OCI-M1 (cell line): ENCODE measurements around the gene CCDC170.

Experiments used
- DNase-seq: peaks from one replicate; lab custom pipeline; 2025; lab: John Stamatoyannopoulos, UW

CCDC170 gene

DNA sequence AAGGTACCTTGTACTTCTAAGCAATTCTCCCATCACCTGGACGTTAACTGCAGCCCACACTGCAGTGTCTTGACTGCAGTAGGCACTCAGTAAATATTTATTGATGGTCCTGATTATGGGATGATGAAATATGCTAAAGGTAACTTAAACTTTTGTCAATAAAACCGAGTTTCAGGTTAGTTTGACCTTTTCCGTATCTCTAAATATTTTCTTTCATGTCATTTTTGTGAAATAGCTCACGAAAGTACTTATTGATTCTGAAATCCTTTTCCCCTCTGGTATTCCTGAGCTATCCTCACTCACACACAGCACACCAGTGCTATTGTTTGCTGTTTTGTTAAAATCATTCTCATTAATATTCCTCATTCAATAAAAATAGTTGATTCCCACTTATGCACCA is 164.3 kb downstream of the CCDC170 start:
- no peak for DNase-seq

DNA sequence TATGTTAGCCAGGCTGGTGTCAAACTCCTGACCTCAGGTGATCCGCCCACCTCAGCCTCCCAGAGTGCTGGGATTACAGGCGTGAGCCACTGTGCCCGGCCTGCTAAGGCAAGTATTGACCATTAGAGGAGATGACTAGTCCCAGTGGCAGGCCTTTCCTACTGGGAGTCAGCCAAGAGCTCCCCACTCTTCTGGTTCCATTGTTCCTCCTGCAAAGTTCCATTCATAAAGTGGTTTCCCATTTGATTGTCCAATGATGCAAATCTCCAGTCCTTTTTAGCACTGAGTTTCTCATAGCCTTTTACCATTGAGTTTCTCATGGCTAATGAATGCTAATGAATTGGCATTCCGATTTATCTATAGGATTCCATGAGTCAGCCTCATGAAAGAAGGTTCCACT is 165.4 kb downstream of the CCDC170 start:
- DNase-seq, result no peak

DNA sequence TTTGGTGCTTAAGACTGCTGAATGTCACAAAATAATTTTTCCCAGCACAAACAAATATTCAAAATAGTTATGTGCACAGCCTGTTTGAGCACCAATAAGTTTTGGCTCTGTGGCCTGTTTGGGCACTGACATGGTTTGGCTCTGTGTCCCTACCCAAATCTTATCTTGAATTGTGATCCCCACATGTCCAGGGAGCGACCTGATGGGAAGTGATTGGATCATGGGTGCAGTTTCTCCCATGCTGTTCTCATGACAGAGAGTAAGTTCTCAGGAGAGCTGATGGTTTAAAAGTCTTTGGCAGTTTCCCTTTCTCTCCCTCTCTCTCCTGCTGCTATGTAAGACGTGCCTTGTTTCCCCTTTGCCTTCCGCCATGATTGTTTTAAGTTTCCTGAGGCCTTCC is 167.7 kb downstream of the CCDC170 start:
- DNase-seq, result no peak

DNA sequence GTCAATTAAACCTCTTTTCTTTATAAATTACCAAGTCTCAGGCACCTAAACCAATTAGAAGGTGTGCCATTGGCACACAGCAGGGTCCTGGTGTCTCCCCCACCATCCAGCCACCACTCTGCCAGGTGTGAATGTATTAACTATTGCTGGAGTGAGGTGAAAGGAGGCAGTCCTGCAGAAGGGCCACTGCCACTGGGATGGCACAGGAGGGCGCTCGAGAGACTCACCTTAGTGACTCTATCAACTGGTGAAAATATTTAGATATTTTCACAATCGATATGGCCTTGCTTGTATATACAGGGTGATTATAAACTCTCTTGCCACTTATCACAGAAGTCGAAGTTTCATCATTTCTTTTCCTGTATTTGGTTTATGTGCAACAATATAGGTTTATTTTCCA is 168.1 kb downstream of the CCDC170 start:
- peak; percentile 5 for DNase-seq

DNA sequence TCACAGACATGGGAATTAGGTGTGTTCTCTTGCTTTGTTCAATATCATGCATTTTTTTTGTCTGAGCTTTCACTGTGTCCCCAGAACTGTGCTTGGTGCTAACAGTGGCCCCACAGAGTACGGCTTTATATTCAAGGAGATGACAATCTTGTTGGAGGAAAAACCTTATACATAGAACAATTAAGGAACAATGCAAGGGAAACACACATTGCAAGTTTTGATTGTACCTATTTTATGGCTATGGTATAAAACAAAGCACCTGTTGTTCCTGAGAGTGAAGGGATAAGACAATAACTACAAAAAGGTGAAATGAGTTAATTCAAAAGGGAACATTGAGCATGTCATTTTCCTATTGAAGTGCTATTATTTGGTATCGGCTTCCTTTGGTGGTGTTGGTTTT is 169.7 kb downstream of the CCDC170 start:
- DNase-seq, result no peak

DNA sequence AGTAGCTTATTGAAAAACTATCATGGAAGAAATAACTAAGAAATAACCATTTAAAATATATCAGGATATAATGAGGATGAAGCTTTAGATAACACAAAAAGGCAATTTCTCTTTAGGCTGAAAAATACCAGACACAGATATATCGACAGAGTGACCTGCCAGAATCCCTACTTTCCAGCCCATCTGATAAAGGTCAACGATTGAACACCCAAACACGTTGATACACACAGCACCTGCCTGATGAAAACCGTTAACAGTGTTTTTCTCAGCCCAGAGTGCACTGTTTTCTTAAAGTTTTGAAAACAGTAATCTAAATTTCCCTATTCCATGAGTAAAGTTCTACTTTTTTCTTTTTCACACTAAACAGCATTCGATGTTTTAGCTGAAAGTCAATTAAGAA is 170.6 kb downstream of the CCDC170 start:
- DNase-seq, result no peak

DNA sequence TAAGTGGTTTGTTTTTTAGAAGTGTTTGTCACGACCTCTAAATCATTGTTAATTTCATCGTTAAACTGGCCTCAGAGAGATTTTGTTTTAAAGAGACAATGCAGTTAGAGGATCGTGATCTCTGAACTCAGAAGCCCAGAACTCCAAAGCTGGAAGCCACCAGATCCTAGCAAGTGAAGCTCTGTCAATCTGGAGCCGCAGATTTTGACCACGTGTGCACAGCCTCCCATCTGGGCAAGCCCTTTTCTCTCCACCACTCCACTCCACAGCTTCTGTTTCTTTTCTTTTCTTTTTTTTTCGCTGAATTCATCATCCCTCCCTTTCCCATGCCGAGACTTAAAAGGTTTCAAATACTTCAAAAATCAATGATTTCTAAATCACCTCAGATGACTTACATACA is 171.5 kb downstream of the CCDC170 start:
- DNase-seq, result no peak

DNA sequence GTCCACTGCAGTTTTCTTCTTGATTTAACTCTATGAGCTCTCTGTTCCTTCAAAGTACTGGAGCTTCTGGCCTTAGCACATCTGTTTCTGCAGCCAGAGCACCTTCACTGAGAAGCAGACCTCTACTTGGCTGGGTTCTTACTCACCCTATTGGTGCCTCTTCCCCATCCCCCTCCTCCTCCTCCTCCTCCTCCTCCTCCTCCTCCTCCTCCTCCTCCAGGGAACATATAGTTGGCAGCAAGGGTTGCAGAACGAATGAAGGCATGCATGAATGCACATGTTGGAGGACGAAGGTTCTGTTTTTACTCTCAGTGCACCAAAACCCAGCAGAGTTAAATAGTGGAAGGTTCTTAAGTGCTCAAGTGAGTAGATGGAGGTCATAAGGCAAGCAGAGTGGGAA is 172.7 kb downstream of the CCDC170 start:
- DNase-seq, result no peak

DNA sequence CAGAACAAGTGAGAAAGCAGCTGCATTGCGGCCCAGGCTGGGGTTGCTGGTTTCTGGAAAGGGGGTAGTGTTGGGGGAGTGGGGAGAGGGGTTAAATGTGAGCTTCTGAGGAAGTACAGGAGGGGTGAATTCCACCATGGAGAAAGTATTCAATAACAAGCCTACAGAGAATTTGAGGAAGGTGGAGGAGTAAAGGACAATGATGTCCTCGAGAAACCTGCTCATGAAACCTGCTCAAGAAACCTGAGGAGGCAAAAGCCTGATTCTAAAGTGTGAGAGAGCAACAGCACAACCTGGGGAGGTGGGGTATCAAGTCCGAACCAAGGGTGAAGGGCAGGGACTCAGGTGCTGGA is 175.4 kb downstream of the CCDC170 start:
- no peak for DNase-seq

DNA sequence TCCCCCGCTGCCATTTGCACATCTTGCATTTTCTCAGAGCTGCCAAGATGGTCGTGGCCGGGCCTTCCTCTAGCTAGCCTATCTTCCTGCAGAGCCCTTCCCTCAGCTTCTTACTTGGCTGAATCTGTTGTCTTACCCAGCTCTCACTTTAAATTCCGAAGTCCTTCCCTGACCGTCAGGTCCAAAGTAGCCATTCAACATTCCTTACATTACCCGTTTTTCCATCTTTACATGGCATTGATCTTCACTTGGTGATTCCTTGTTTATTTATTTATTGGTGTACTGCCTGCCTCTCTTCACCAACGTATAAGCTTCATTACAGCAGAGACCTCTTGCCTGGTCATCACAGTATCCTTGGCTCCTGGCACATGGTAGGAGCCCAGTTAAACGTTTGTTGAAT is 176.3 kb downstream of the CCDC170 start:
- DNase-seq, result no peak
